HepG2 (cell line): Measurements from ENCODE around the gene FAM43A. TPM values are rescaled to one million over a fixed set of nuclear protein-coding genes. Genes with fewer than 3 reads are reported as not detected.

Experiments used
- ATAC-seq: fragments of 200-7000 bp; cut with Tn5 transposase; 3 replicates; pipeline ENCODE4 v1.9.1; 2020; ENCODE audit warnings: mild to moderate bottlenecking, moderate library complexity
- BruUV-seq: library from RNA; stranded (reverse); fragments of 400-500 nt; replicated peaks from 2 replicates; lab custom pipeline; 2021; lab: Mats Ljungman, UMichigan
- CTCF ChIA-PET: fragments of 300-600 bp; formaldehyde crosslinking; extraction: SDS; loops from one replicate; lab custom pipeline; 2021; ENCODE audit warnings: low total read pairs, inconsistent platforms, low intra/inter-chr PET ratio; lab: Yijun Ruan, JAX
- POLR2A ChIA-PET: fragments of 350-600 bp; sonication (Branson Sonifier 250); formaldehyde crosslinking; loops from one replicate; lab custom pipeline; 2020; ENCODE audit warnings: antibody characterized with exemption, inconsistent platforms; lab: Yijun Ruan, JAX
- DNase-seq: peaks from one replicate; pipeline ENCODE4 v3.0.0-alpha.2; 2015; ENCODE audit warnings: low spot score
- FAIRE-seq: peaks from 3 replicates; lab custom pipeline; 2011; peaks lifted over from hg19 to GRCh38; lab: Jason Lieb, UNC
- H2AFZ ChIP-seq: one replicate; pipeline ENCODE4 v1.6.1; 2011; ENCODE audit warnings: low read length, inconsistent platforms
- H3K27ac ChIP-seq: fragments of 300-600 bp; 3 replicates; pipeline ENCODE4 v1.8.0; 2011; ENCODE audit warnings: mixed run types, mild to moderate bottlenecking, mixed read lengths, low read length, inconsistent platforms; ENCODE audit not compliant: insufficient read depth; ENCODE audit errors: extremely low read length
- H3K27me3 ChIP-seq, 2 experiments: fragments of 200-600 bp in 1 of 2; 2 replicates in 1 of 2; 3 replicates in 1 of 2; pipeline versions ENCODE4 v1.6.0 to v1.8.0; 2011; ENCODE audit warnings: low read length in 2 of 2, mild to moderate bottlenecking in 2 of 2, moderate library complexity in 2 of 2, inconsistent platforms in 1 of 2; ENCODE audit not compliant: insufficient read depth in 2 of 2, control insufficient read depth in 1 of 2
- H3K36me3 ChIP-seq, 2 experiments: fragments of 200-600 bp in 1 of 2; replicated peaks in 1 of 2; 2 replicates in 1 of 2; 3 replicates in 1 of 2; pipeline versions ENCODE4 v1.5.1 to v1.8.0; 2011; ENCODE audit warnings: low read length in 2 of 2, inconsistent platforms in 1 of 2; ENCODE audit not compliant: insufficient read depth in 2 of 2, control insufficient read depth in 1 of 2
- H3K4me1 ChIP-seq: 2 replicates; pipeline ENCODE4 v1.5.1; 2012; ENCODE audit warnings: low read length, inconsistent platforms; ENCODE audit not compliant: insufficient read depth
- H3K4me2 ChIP-seq: 2 replicates; pipeline ENCODE4 v1.6.0; 2011; ENCODE audit warnings: low read depth, low read length, inconsistent platforms
- H3K4me3 ChIP-seq, 3 experiments: fragments of 200-600 bp in 1 of 3; sonication (generic), shearing (Covaris generic) in 1 of 3; replicated peaks in 1 of 3; 2 replicates each; pipeline ENCODE4 v1.5.1; 2011 to 2016; ENCODE audit warnings: low read length in 3 of 3, inconsistent platforms in 2 of 3, low read depth in 2 of 3, mild to moderate bottlenecking in 2 of 3, control low read depth in 1 of 3, mixed read lengths in 1 of 3; ENCODE audit not compliant: insufficient read depth in 1 of 3
- H3K79me2 ChIP-seq: one replicate; pipeline ENCODE4 v1.6.1; 2011; ENCODE audit warnings: low read length, inconsistent platforms; ENCODE audit not compliant: insufficient read depth
- H3K9ac ChIP-seq: 2 replicates; pipeline ENCODE4 v1.6.0; 2011; ENCODE audit warnings: mild to moderate bottlenecking, low read depth, low read length, inconsistent platforms; ENCODE audit not compliant: insufficient read depth
- H3K9me3 ChIP-seq: 2 replicates; pipeline ENCODE4 v1.5.1; 2012; ENCODE audit warnings: mild to moderate bottlenecking, low read length
- H4K20me1 ChIP-seq: 2 replicates; pipeline ENCODE4 v1.6.0; 2011; ENCODE audit warnings: inconsistent platforms, mild to moderate bottlenecking, low read length, moderate library complexity; ENCODE audit not compliant: insufficient read depth
- CBX5 ChIP-seq: sonication (generic); formaldehyde crosslinking; IDR thresholded peaks from 2 replicates; pipeline ENCODE4 v1.4.0; 2020; ENCODE audit warnings: missing genetic modification reagents, borderline replicate concordance
- HDAC6 ChIP-seq: fragments of 200-600 bp; sonication (generic); IDR thresholded peaks from 2 replicates; pipeline ENCODE4 v1.7.0; 2017; ENCODE audit warnings: mild to moderate bottlenecking, antibody characterized with exemption, low read length, low read depth
- MAFF ChIP-seq: IDR thresholded peaks from 2 replicates; pipeline ENCODE4 v1.6.1; 2011; ENCODE audit warnings: low read depth, low read length, improper control_type of control experiment
- RCOR2 ChIP-seq: IDR thresholded peaks from 2 replicates; pipeline ENCODE4 v1.6.1; 2016; ENCODE audit warnings: missing biosample characterization, missing genetic modification reagents
- ZFP36 ChIP-seq: fragments of 150-350 bp; IDR thresholded peaks from 2 replicates; pipeline ENCODE4 v1.6.1; 2018; ENCODE audit warnings: borderline replicate concordance, low read length, low read depth; ENCODE audit not compliant: partially characterized antibody
- ZNF367 ChIP-seq: sonication (generic); formaldehyde crosslinking; IDR thresholded peaks from 2 replicates; pipeline ENCODE4 v1.4.0; 2020; ENCODE audit warnings: missing genetic modification reagents, borderline replicate concordance
- ZNF619 ChIP-seq: sonication (generic); formaldehyde crosslinking; IDR thresholded peaks from 2 replicates; pipeline ENCODE4 v1.4.0; 2020; ENCODE audit warnings: mild to moderate bottlenecking, missing genetic modification reagents
- WGBS: methylation state at CpG from one replicate; pipeline ENCODE4 v1.1.6; 2017; ENCODE audit warnings: low lambda C conversion rate; 5-methylcytosine and 5-hydroxymethylcytosine counted together
- in situ Hi-C: cut with HindIII; loops from 2 replicates; pipeline ENCODE4 v1.10.0; 2017; ENCODE audit warnings: low pct_unique_long_range_greater_than_20kb; ENCODE audit not compliant: extremely low pct_ligation_motif_present
- intact Hi-C: fragments of 100-400 bp; cut with micrococcal nuclease; formaldehyde crosslinking; loops from one replicate; pipeline ENCODE4 v1.10.0; 2022; ENCODE audit not compliant: unreplicated experiment
- polyA plus RNA-seq, 8 experiments: library from polyadenylated mRNA; depleted of rRNA in 3 of 8; stranded (reverse) in 7 of 8; unstranded in 1 of 8; fragments of >200 nt; fragmentation: Illumina TruSeq in 4 of 8; extraction: Trizol in 4 of 8; gene quantifications; 2 replicates each; pipeline versions ENCODE4 v1.2.1 to v1.2.3, GENCODE V29; 2011 to 2016; ENCODE audit warnings: low read depth in 4 of 8, missing spikeins in 1 of 8, mixed read lengths in 1 of 8; ENCODE audit not compliant: insufficient read depth in 1 of 8
- total RNA-seq, 5 experiments: library from RNA; depleted of rRNA; stranded (reverse); fragments of >200 nt; fragmentation: Illumina TruSeq; extraction: Trizol; gene quantifications; 2 replicates each; pipeline ENCODE4 v1.2.3, GENCODE V29; 2016; ENCODE audit warnings: low read depth in 1 of 5
- TF ChIP-seq, protein P1 (sequence below): sonication (generic); formaldehyde crosslinking; IDR thresholded peaks from 2 replicates; pipeline ENCODE4 v1.4.0; 2020; ENCODE audit warnings: mild to moderate bottlenecking, missing genetic modification reagents
- TF ChIP-seq, protein P2 (sequence below): sonication (generic); formaldehyde crosslinking; IDR thresholded peaks from 2 replicates; pipeline ENCODE4 v1.8.0; 2022; ENCODE audit warnings: mild to moderate bottlenecking, missing genetic modification reagents, moderate library complexity
- TF ChIP-seq, protein P3 (sequence below): sonication (generic); formaldehyde crosslinking; conservative IDR thresholded peaks from 2 replicates; pipeline ENCODE4 v1.8.0; 2022; ENCODE audit warnings: low read depth, missing genetic modification reagents

The FAM43A gene
- total and polyA plus RNA-seq, 2 of the 13 experiments (the other 11 are each of a cell fraction or from before 2014, with no cell fraction given), result 0.91 to 1.8 TPM

DNA sequence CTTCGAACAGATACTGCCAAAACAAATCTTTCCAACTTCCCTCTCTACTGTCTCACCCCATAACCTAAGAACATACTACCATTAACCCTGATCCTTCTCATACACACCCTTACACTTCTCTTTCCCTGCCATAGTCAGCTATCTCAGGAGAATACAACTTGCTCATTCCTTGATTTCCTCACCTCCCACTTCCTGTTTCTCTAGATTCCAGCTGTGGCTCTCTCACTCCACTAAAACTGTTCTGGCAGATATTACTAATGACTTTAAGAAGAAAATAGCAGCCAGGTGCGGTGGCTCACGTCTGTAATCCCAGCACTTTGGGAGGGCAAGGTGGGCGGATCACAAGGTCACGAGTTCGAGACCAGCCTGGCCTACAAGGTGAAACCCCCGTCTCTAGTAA is 18.3 kb upstream of the FAM43A start:
- ATAC-seq (no peak), FAIRE-seq (no peak), DNase-seq (no peak)
- TF ChIP-seq, protein P1, sequence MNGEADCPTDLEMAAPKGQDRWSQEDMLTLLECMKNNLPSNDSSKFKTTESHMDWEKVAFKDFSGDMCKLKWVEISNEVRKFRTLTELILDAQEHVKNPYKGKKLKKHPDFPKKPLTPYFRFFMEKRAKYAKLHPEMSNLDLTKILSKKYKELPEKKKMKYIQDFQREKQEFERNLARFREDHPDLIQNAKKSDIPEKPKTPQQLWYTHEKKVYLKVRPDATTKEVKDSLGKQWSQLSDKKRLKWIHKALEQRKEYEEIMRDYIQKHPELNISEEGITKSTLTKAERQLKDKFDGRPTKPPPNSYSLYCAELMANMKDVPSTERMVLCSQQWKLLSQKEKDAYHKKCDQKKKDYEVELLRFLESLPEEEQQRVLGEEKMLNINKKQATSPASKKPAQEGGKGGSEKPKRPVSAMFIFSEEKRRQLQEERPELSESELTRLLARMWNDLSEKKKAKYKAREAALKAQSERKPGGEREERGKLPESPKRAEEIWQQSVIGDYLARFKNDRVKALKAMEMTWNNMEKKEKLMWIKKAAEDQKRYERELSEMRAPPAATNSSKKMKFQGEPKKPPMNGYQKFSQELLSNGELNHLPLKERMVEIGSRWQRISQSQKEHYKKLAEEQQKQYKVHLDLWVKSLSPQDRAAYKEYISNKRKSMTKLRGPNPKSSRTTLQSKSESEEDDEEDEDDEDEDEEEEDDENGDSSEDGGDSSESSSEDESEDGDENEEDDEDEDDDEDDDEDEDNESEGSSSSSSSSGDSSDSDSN (CRISPR knock-in tag), result no peak
- no peak for TF ChIP-seq HDAC6
- TF ChIP-seq, protein P2, sequence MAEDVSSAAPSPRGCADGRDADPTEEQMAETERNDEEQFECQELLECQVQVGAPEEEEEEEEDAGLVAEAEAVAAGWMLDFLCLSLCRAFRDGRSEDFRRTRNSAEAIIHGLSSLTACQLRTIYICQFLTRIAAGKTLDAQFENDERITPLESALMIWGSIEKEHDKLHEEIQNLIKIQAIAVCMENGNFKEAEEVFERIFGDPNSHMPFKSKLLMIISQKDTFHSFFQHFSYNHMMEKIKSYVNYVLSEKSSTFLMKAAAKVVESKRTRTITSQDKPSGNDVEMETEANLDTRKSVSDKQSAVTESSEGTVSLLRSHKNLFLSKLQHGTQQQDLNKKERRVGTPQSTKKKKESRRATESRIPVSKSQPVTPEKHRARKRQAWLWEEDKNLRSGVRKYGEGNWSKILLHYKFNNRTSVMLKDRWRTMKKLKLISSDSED, result no peak
- TF ChIP-seq, protein P3, sequence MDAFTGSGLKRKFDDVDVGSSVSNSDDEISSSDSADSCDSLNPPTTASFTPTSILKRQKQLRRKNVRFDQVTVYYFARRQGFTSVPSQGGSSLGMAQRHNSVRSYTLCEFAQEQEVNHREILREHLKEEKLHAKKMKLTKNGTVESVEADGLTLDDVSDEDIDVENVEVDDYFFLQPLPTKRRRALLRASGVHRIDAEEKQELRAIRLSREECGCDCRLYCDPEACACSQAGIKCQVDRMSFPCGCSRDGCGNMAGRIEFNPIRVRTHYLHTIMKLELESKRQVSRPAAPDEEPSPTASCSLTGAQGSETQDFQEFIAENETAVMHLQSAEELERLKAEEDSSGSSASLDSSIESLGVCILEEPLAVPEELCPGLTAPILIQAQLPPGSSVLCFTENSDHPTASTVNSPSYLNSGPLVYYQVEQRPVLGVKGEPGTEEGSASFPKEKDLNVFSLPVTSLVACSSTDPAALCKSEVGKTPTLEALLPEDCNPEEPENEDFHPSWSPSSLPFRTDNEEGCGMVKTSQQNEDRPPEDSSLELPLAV (CRISPR knock-in tag), result no peak
- TF ChIP-seq ZNF619 (CRISPR knock-in tag), result no peak
- no peak for TF ChIP-seq CBX5 (CRISPR knock-in tag)
- no peak for TF ChIP-seq MAFF
- TF ChIP-seq ZFP36, result no peak
- TF ChIP-seq RCOR2, result no peak
- TF ChIP-seq ZNF367 (CRISPR knock-in tag), result no peak
- no peaks in the 10 kb centered on the region; a peak in 1 of 5 replicates for H3K27me3 ChIP-seq
- intact Hi-C loops (no loop called here), in situ Hi-C loops (no loop called here)
- peaks cover 7 to 37% of the 10 kb centered on the region in 2 experiments for H3K36me3 ChIP-seq
- H3K4me3 ChIP-seq, result no peak overlapping the region
- no peaks in the 10 kb centered on the region for H3K9me3 ChIP-seq
- no TSS peak for BruUV-seq
- no peak overlapping the region for H3K4me2 ChIP-seq
- WGBS, result 86% methylated on average over 7 of the region's 7 CpGs
- no peaks in the 10 kb centered on the region for H4K20me1 ChIP-seq
- no peak overlapping the region for H2AFZ ChIP-seq
- no peak overlapping the region for H3K27ac ChIP-seq
- no peak overlapping the region for H3K9ac ChIP-seq
- ChIA-PET POLR2A (no interaction called here), CTCF (no interaction called here)
- H3K79me2 ChIP-seq, result peaks cover 19% of the 10 kb centered on the region
- H3K4me1 ChIP-seq, result peaks cover 16% of the 10 kb centered on the region
